Measurements from ENCODE around the gene ARHGEF1.

GRCh38 chr19:41904118-41904870 is 21.3 kb downstream of the ARHGEF1 start:
- TF ChIP-seq CTCF (IDR thresholded peaks at IDR 0.05) (no peak), EZH2phosphoT487 (IDR thresholded peaks at IDR 0.05) (no peak), EZH2 (IDR thresholded peaks at IDR 0.05) (no peak)

Data from neural progenitor cell (in vitro differentiated cells).